Right ventricle myocardium inferior (tissue), 1 donor: ENCODE results near the gene PASK. TPM values are rescaled to one million over a fixed set of nuclear protein-coding genes. Genes with fewer than 3 reads are reported as not detected.

Experiments used
- ATAC-seq: fragments of 200-7000 bp; cut with Tn5 transposase; one replicate; pipeline ENCODE4 v1.9.1; 2020; ENCODE audit warnings: mild to moderate bottlenecking, moderate library complexity
- DNase-seq: peaks from one replicate; pipeline ENCODE4 v3.0.0; 2021; ENCODE audit errors: missing footprints
- intact Hi-C: fragments of 100-400 bp; cut with DNase I; formaldehyde crosslinking; loops from one replicate; pipeline ENCODE4 v1.11.0; 2022
- total RNA-seq: library from RNA; stranded (reverse); fragmentation: NEBNext Ultra II Directional; extraction: Animal tissue kit (Norgen Biotek cat#: 25700); gene quantifications from one replicate; pipeline ENCODE4 v1.2.1, GENCODE V29; 2021
- donor health status: DM: no; HTN: yes; CAD: no; lungs with severe emphysema.

PASK gene
- total RNA-seq, 1 donor from 2014 or later: 1.4 TPM

DNA sequence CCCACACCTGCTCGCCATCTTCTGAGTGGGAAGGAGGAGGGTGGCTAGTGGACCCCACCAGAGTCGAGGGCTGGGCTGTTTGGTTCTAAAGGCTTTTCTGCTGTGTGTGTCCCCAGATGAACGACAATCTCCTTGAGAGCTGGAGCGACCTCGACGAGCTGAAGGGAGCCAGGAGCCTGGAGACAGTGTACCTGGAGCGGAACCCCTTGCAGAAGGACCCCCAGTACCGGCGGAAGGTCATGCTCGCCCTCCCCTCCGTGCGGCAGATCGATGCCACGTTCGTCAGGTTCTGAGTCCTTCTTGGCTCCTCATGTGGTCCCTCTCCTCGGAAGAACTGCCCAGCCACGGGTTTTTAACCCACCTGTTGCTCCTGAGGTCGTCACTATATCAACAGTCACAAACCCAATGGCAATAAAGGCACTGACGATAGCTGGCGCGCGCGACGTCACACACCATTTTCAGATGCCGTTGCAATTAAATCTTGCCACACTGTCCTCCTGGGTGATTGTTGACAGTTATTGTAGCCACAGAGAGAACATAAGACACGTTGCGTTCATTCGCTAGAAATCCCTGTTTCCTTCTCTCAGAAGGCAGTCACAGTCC is 33.4 kb upstream of the PASK start:
- intact Hi-C loops: no loop called here
- ATAC-seq (no peak), DNase-seq (no peak)

DNA sequence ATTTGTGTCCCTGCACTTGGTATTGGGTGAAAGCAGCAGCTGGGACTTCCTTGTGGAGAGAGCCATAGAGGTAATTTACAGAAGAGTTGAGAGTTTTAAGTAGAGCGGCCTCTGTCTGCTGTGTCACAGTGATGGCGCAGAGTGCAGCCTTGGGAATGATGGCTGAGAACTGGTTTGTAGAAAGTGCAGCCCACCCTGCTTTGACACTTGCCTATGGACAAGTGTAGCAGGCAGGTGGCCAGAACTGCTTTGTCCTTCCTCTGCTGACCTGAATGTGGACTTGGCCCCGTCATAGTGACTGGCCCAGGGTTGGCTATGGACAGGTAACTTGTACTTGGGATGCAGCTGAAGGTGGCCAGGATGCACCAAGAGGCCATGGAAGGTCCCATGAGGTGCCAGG is 32.9 kb upstream of the PASK start:
- ATAC-seq (no peak), DNase-seq (no peak)
- intact Hi-C loops: no loop called here

DNA sequence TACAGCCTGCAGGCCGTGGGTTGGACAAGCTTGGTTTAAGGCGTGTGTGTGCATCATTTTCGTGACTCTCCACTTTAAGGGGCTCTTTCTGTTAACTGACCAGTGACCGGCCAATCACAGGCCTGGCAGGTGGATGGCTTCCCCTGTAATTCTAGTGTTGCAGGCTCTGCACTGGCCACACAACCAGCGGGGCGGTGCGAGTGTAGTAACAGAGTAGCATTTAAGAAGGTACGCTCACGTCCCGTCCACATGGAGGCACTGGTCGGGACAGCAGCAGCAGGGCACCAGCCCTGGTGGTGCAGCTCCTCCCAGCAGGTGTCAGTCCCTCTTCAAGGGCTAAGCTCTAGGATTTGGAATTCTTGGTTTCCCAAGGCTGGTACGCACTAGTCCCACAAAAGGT is 31.2 kb upstream of the PASK start:
- intact Hi-C loops: no loop called here
- ATAC-seq: no peak
- DNase-seq: no peak

DNA sequence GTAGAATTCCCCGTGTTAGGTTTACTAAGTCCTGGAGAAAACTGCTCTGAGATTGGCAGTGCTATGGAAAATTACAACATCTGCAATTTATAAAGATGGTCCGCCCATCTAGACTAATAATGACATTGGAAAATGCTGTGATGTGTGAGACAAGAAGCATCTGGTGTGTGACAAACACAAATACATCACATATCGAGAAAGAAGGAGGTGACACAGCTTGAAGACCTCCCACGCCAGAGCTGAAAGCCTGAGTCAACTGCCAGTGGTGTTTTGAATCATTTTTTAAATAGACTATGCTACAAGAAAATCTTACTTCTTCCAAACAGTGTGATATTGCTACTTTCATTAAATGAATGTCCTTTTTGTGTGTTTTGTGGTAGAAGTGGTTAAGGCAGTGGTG is 30.6 kb upstream of the PASK start:
- intact Hi-C loops: no loop called here
- peak; percentile 58 for ATAC-seq
- DNase-seq: no peak

DNA sequence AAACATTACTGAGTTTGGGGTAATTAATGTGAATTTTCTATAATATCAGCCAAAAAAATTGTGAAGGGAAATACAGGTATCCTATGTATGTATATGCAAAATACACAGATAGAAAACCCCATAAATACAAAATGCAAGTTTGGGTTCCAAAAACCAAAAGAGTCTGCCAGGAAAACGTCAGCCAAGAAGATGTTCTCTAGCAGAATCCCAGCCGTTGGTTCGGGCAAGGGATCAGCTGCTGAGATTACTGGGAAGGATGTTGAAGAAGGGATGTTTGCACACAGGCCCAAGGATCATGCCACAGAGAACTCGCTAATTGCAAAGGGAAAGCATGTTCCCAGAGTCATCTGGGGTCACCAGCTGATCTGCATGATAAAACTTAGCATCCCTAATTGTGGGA is 29.7 kb upstream of the PASK start:
- DNase-seq (no peak), ATAC-seq (no peak)
- intact Hi-C loops: no loop called here

DNA sequence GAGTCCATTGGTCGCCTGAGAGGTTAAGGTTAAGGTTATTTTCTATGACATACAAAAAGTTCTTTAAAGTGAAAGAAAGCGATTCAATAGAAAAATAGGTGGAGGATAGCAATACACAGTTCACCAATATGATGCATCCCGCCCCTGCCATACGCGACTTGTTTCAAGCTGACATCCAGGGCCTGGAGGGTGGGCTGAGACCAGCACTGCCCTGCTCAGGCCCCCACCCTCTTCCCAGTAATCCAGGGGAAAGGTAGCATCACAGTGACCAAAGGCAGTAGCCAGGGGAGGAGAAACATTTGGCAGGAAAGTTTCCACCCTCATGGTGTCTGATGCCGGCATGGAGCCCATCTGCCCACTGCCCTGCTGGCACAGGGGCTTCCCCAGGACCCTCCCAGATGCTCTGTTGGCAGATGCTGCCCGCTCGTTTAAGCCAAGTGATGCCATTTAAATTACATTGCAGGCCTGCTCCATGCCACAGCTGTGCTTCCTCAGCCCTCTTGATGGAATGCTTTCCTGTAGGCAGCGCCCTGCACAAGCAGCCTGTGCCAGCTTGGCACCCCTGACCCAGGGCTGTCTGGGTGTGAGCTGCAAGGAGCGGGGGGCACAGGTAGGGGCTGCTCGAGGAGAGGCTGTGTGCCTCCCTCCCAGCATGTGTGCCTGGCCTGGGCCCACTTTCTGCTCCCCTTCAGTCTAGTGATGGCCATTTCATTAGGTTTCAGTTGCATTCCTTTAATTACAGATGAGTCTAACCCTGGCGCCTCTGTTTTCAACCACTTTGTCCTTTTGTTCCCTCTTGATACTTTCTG is 28.5 kb upstream of the PASK start:
- ATAC-seq (no peak), DNase-seq (no peak)
- intact Hi-C loops: no loop called here

DNA sequence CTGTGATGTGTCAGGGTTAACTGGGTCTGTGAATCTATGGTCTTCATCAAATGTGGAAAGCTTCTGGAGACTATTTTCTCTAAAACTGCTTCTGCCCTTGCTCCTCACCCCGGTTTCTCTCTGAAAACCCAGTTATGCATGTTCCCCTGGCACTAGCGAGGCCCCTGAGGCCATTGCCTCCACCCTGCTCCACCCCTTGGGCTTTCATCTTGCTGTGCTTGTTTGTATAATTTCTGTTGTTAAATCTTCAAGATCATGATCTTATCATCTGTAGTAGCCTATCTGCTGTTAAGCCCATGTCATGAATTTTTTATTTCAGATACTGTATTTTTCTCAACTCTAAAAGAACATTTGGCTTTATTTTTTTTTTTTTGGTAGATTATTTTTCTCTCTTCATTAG is 24.3 kb upstream of the PASK start:
- ATAC-seq (no peak), DNase-seq (no peak)
- intact Hi-C loops: no loop called here

DNA sequence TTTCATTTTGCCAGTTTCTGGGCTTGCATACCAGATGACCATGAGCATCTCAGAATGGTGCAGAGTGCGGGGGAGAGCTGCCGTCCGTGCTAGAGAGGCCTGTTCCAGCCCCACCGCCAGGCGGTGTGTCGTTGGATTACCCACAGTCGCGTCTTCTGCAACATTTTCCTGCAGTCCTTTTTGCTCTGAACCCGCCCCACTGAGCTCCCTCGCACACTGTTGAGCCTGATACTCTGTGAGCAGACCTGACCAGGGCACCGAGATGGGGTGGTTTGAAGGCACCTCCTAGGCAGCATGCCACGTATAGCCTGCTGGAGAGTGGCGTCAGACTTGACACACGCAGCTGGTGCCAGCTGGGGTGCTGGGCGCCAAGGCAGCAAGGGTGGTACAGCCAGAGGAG is 19.1 kb upstream of the PASK start:
- no peak for DNase-seq
- intact Hi-C loops: no loop called here
- ATAC-seq: no peak

DNA sequence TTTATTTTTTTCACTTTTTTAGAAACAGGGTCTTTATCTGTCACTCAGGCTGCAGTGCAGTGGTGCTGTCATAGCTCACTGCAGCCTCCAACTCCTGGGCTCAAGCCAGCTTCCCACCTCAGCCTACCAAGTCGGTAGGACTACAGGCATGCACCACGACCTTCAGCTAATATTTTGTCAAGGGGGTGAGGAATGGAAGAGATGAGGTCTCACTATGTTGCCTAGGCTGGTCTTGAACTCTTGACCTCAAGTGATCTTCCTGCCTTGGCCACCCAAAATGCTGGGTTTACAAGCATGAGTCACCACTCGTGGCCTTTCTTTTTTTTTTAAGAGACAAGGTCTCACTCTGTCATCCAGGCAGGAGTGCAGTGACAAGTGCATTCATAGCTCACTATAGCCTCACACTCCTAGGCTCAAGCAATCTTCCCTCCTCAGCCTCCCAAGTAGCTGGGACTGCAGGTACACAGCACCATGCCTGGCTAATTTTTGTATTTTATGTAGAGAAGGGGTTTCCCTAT is 14.4 kb upstream of the PASK start:
- intact Hi-C loops: no loop called here
- DNase-seq (no peak), ATAC-seq (no peak)

DNA sequence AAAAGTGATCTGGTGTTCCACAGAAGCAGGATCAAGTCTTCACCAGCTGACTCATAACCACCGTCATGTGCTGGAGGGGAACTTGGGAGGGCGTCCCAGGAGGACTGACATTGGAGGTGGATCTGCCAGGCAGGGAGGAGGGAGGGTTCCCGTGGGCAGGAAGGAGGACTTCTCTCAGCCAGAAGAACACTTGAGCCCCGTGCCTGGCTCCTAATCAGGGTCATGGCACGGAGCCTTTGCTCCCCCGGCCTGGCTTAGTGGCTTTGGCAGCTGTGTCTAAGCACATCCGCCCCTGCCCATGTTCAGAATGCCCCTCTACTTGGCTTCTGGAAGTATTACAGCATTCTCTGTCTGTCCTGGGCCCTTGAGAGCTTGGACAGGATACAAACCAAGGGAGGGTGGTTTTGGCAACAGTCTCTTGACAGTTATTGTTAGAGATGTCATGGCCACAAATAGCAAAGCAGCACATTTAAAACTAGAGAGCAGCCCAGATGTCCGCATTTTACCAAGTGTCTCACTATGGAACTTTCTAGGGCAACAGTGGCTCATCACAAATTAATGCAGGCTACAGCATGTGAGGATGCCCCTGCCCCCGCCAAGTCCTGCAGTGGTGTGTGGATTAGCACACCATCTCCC is 12.5 kb upstream of the PASK start:
- peak; percentile 81 for DNase-seq
- intact Hi-C loops: no loop called here
- ATAC-seq: peak; percentile 95

DNA sequence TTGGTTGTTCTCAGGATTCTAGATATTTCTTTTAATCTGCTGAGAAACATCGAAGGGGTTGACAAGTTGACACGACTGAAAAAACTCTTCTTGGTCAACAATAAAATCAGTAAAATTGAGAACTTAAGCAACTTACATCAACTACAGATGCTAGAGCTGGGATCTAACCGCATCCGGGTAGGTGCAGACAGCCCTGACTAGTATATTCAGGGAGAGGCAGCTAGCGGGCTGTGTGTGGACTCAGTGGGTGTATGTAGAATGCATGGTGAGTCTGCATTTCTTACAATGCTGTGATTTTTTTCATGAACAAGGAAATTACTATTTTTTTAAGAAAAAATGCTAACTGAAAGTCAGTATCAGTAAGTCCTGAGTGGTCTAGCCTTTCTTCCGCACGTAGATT is 11.0 kb upstream of the PASK start:
- ATAC-seq (no peak), DNase-seq (no peak)
- intact Hi-C loops: no loop called here

DNA sequence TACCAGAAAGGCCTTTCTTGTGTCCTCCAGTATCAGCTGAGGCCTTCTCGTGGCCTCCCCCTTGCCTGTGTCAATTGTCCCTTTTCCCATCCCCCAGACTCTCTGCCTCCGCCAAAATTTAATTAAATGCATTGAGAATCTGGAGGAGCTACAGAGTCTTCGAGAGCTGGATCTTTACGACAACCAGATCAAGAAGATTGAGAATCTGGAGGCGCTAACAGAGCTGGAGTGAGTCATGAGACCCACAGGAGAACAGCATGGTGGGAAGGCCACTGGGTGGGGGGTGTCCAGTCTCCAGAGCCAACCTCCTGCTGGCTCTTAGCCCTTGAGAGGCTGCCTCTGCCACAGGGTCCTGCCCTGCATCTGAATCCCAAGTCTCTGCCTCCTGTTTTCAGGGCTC is 9.8 kb upstream of the PASK start:
- intact Hi-C loops: loop anchor here (10.0 kb wide), 1 partner anchor 156 kb away; the partner anchor contains the start of genes HDLBP and SEPTIN2
- ATAC-seq: no peak
- no peak for DNase-seq

DNA sequence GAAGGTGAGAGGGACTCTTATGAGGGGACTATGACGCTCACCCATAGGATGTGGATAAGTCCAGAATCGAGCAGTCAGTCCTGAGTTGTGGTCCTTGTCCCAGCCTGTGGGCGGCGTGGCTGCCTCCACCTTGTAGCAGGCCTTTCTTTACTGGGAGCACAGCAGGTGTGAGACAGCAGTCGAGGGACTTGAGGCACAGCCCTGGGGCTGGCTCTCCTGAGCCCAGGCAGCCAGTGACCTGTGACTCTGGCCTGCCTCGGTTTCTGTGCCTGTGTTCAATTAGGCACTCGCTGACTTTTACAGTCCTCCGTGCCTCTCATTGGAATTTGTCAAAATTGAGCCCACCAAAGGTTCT is 9.3 kb upstream of the PASK start:
- ATAC-seq (no peak), DNase-seq (no peak)
- intact Hi-C loops: loop anchor here (10.0 kb wide), 1 partner anchor 156 kb away; the partner anchor contains the start of genes HDLBP and SEPTIN2

DNA sequence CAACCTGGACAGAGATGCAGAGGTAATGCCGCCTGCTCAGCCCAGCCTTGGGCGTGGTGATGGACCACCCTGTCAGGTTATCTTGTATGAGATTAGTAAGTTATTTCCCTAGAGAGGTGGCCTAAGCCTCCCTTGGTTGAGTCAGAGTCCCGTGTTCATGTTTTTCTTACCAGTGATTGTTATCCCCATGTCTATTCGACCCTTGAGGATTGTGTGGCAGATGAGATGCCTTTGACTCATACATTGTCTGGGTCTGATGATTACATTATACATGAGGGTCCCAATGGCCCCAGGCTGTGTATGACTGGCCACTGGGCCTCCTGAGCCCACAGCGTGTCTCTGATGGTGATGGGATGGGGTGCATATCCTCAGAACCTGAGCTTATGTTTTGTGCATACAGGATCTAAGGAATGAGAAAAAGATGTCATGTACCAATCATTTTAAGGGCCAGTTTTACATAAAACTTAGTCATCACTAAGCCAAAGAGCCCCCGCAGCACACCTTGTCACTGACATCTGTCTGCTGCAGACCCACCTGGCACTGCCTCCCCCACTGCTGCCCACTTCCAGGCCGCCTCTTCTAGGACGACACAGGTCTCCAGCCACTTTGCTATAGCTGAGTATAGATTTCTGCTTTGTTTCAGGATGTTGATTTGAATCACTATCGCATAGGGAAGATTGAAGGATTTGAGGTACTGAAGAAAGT is 8.7 kb upstream of the PASK start:
- intact Hi-C loops: loop anchor here (10.0 kb wide), 1 partner anchor 157 kb away; the partner anchor contains the start of genes HDLBP and SEPTIN2
- no peak for ATAC-seq

DNA sequence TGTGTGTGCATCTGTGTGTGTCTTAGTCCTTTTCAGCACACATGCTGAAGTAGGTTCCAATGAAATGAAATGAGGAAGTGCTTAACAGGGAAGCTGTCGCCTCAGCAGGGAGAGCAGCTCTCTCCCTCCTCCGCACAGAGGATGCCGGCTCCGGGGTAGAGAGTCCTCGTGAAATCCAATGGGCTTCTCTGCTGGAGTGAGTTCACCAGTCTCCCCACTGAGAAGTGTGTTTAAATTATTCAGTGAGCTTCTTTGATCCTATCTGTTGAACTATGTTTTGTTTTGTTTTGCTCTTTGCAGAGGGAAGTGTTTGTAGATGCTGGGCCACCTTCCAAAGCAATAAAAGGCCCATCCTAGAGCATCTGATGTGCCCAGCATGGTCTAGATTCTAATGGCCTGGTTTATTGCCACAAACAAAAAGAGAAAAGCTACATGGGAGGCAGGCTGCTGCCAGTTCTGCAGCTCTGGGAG is 7.7 kb upstream of the PASK start:
- ATAC-seq (no peak), DNase-seq (no peak)
- intact Hi-C loops: loop anchor here (10.0 kb wide), 1 partner anchor 158 kb away; the partner anchor contains the start of genes HDLBP and SEPTIN2

More for the DNA sequence above, 8.7 kb upstream of the PASK start:
- no peak for DNase-seq

DNA sequence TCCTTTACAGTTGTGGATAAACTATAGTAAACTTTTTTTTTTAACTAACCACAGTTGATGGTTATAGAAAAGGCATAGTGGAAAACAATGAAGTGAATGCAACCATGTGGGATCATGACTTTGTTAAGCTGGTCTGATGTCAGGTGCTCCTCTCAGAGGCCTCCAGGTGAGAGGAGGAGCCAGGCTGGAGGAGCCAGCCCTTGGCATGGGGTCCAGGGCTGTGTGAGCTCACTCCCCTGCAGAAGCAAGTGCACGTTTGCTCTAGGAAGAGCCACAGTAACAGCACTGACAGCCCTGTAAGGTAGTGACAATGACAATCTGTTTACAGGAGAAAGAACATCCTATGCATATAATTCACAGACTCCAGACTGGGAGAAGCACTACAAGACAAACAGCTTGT is 6.7 kb upstream of the PASK start:
- intact Hi-C loops: loop anchor here (10.0 kb wide), 1 partner anchor 159 kb away; the partner anchor contains the start of genes HDLBP and SEPTIN2
- ATAC-seq: no peak

DNA sequence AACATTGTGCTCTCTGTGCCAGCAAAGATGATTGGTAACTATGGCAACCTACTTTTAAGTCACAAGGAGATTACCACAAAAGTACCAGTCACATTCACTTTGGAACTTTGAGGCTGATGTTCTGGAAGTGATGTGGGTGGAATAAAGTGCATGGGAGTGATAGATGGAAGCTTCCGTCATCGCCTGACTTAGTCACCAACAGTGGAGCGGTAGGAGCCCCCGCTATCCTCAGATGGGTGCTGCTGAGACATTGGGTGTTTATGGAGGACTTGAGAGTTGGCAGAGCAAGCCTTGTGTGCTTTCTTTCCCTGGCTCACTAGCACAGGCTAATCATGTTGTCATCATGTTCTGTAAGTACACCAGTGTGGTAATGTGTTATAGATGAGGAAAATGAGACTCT is 5.6 kb upstream of the PASK start:
- intact Hi-C loops: loop anchor here (5.0 to 10.0 kb wide), 2 partner anchors 62 to 160 kb away; partner anchors contain the start of genes HDLBP and SEPTIN2
- no peak for DNase-seq
- no peak for ATAC-seq

More for the DNA sequence above, 6.7 kb upstream of the PASK start:
- DNase-seq: no peak

DNA sequence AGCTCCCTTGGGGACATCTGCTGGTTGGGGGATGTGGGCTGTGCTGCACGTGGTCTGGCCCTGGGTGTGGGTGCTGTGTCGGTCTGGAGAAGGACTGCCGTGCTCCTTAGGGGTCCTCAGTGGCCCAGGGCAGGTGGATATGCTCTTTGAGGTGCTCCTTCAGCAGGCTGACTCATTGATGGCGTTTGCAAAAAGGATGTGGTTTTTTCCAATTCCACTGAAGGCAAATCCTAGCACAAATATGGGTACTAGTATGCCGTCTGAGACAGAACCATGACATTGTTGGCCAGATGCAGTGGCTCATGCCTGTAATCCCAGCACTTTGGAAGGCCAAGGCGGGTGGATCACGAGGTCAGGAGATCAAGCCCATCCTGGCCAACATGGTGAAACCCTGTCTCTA is 4.3 kb upstream of the PASK start:
- DNase-seq: no peak
- no peak for ATAC-seq
- intact Hi-C loops: loop anchor here (5.0 to 10.0 kb wide), 2 partner anchors 64 to 161 kb away; partner anchors contain the start of genes HDLBP and SEPTIN2
